RWPE1 (cell line): ENCODE results near the gene SYTL4.
A peak's percentile ranks its signal among the peaks of the same experiment; 100 is the strongest.

ENCODE experiments used
- CTCF ChIA-PET: fragments of 350-600 bp; sonication (Branson Sonifier 250); formaldehyde crosslinking; extraction: SDS; loops from one replicate; lab custom pipeline; 2021; lab: Yijun Ruan, JAX
- POLR2A ChIA-PET: fragments of 400-600 bp; formaldehyde crosslinking; extraction: SDS; loops from one replicate; lab custom pipeline; 2020; ENCODE audit warnings: antibody characterized with exemption; ENCODE audit not compliant: low non-redundant PET; lab: Yijun Ruan, JAX
- DNase-seq: peaks from one replicate; pipeline ENCODE4 v3.0.0; 2012; ENCODE audit warnings: low spot score
- H3K27ac ChIP-seq: fragments of 450-650 bp; 2 replicates; pipeline ENCODE4 v1.5.1; 2017
- TF ChIP-seq, protein P1 (sequence below): fragments of 450-650 bp; conservative IDR thresholded peaks from 2 replicates; pipeline ENCODE4 v1.5.1; 2017; ENCODE audit warnings: low read depth, mild to moderate bottlenecking

SYTL4 gene

GRCh38 chrX:100647095-100647494 lies 84.8 kb downstream of the SYTL4 start:
- no peak overlapping the region for H3K27ac ChIP-seq
- TF ChIP-seq, protein P1, sequence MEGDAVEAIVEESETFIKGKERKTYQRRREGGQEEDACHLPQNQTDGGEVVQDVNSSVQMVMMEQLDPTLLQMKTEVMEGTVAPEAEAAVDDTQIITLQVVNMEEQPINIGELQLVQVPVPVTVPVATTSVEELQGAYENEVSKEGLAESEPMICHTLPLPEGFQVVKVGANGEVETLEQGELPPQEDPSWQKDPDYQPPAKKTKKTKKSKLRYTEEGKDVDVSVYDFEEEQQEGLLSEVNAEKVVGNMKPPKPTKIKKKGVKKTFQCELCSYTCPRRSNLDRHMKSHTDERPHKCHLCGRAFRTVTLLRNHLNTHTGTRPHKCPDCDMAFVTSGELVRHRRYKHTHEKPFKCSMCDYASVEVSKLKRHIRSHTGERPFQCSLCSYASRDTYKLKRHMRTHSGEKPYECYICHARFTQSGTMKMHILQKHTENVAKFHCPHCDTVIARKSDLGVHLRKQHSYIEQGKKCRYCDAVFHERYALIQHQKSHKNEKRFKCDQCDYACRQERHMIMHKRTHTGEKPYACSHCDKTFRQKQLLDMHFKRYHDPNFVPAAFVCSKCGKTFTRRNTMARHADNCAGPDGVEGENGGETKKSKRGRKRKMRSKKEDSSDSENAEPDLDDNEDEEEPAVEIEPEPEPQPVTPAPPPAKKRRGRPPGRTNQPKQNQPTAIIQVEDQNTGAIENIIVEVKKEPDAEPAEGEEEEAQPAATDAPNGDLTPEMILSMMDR = no peak
- no peak for DNase-seq
- CTCF ChIA-PET = no interaction called here
- POLR2A ChIA-PET = no interaction called here

- TF ChIP-seq, protein P1 = no peak
- no peak overlapping the region for H3K27ac ChIP-seq
- CTCF ChIA-PET = no interaction called here
- no peak for DNase-seq
- POLR2A ChIA-PET = no interaction called here
Observed at GRCh38 chrX:100645106-100645505, 86.8 kb downstream of the SYTL4 start.

DNA sequence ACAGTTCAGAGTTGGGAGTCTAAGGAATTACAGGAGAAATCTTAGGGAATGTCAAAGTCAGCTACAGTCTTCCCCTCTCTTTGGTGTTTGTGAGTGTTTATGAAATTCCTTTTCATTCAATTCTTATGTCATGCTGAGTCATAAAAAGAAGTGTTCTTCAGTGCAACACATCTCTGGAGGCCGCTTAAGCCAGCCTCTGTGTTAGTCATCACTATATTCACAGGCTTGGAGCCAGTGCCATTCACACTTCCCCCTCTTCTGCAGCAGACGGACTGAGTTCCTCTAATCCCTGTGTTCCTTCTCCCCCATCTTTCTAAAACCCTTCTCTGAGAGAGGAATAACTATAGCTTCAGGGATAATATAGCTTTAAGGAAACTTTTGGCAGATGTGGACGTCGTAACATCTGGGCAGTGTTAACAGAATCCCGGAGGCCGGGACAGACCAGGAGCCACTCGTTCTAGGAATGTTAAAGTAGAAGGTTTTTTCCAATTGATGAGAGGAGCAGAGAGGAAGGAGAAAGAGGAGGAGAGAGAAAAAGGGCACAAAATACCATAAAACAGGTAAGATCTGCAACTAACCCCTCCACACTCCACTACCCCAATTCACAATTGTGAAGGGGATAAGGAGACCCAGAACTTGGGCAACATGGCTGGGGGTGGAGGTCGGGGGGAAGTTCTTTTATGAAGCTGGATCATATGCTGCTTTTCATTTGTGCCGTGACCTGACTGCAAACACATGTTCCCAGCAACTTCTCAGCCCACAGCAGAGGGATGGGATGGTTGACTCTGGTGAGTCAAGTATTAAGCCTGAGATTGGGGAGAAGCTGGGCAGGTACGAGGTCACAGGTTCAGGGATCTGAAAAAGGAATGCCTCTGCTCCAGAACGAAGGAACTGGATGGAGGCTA lies 87.7 kb downstream of the SYTL4 start, which contains the start of gene SRPX2:
Gene SRPX2, plus strand, starts transcription at position 244 of the 905 bp plus-strand sequence. CDS start 2,124 bp downstream, outside the sequence.
- POLR2A ChIA-PET = no interaction called here
- TF ChIP-seq, protein P1 = no peak

DNA sequence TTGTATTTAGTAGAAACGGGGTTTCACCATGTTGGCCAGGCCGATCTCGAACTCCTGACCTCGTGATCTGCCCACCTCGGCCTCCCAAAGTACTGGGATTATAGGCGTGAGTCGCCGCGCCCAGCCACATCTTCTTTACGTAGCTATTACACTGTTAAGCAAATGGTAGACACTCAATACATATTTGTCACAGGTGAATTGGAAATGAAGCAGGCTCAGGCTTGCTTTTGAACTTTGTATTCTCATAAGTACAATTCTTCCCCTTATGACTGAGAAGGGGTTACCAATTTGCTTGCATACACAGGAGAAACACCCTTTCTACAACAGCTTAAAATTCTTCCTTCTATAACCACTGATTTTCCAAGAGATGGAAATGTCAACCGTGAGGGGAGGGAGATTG lies 88.7 kb downstream of the SYTL4 start:
- ChIA-PET CTCF (interaction anchor here (0.7 to 1.2 kb wide), 2 partner anchors 28 to 126 kb away, joined by 3 to 6 read pairs; no protein-coding TSS in a partner anchor), POLR2A (no interaction called here)
- peak overlapping the region; percentile 29; the same call in 1 of the 2 replicates for H3K27ac ChIP-seq
- DNase-seq = no peak
- TF ChIP-seq, protein P1 = no peak

More for the DNA sequence above, 87.7 kb downstream of the SYTL4 start, which contains the start of gene SRPX2:
- peak; percentile 64 for DNase-seq
- H3K27ac ChIP-seq = peak within 1 kb of the TSS; percentile 29; the same call in 1 of the 2 replicates
- CTCF ChIA-PET = interaction anchor here (1.2 kb wide), 1 partner anchor 27 kb away, joined by 6 read pairs; no protein-coding TSS in a partner anchor

GRCh38 chrX:100642290-100642689 lies 89.6 kb downstream of the SYTL4 start:
- CTCF ChIA-PET = no interaction called here
- POLR2A ChIA-PET = no interaction called here

More at GRCh38 chrX:100642290-100642689, 89.6 kb downstream of the SYTL4 start:
- no peak for DNase-seq
- TF ChIP-seq, protein P1 = no peak
- H3K27ac ChIP-seq = no peak overlapping the region
